K562 (cell line): ENCODE measurements around the gene SPATA3. TPM values are rescaled to one million over a fixed set of nuclear protein-coding genes. Genes with fewer than 3 reads are reported as not detected.

Experiments used
- ATAC-seq: fragments of 200-7000 bp; cut with Tn5 transposase; 3 replicates; pipeline ENCODE4 v1.9.1; 2020; ENCODE audit warnings: moderate library complexity
- BruUV-seq: library from RNA; stranded (reverse); fragments of 400-500 nt; replicated peaks from 2 replicates; lab custom pipeline; 2021; lab: Mats Ljungman, UMichigan
- CTCF ChIA-PET: fragments of 300-600 bp; formaldehyde crosslinking; extraction: SDS; loops from one replicate; lab custom pipeline; 2021; ENCODE audit warnings: low intra/inter-chr PET ratio; lab: Yijun Ruan, JAX
- POLR2A ChIA-PET: fragments of 300-600, 350-650 bp; sonication (Branson Sonifier 250); formaldehyde crosslinking; extraction: SDS; loops from one replicate; lab custom pipeline; 2021; ENCODE audit warnings: antibody characterized with exemption, inconsistent platforms; lab: Yijun Ruan, JAX
- DNase-seq, 4 experiments: peaks; one replicate each; pipeline versions ENCODE4 v3.0.0 to v3.0.0-alpha.2; 2011 to 2018; ENCODE audit warnings: low spot score in 3 of 4, mixed read lengths in 3 of 4; ENCODE audit errors: extremely low read depth in 1 of 4
- FAIRE-seq: peaks from 2 replicates; lab custom pipeline; 2011; peaks lifted over from hg19 to GRCh38; lab: Jason Lieb, UNC
- H2AFZ ChIP-seq: 2 replicates; pipeline ENCODE4 v1.6.0; 2011; ENCODE audit warnings: low read depth, low read length, control low read depth, inconsistent platforms
- H3K27ac ChIP-seq: fragments of 200-600 bp; 3 replicates; pipeline ENCODE4 v1.8.0; 2011; ENCODE audit warnings: low read depth, mild to moderate bottlenecking, control low read depth, inconsistent platforms, low read length, moderate library complexity, mixed read lengths; ENCODE audit errors: extremely low read depth
- H3K27me3 ChIP-seq, 2 experiments: fragments of 300-600 bp in 1 of 2; 2 replicates in 1 of 2; 3 replicates in 1 of 2; pipeline versions ENCODE4 v1.6.0 to v1.8.0; 2011; ENCODE audit warnings: inconsistent platforms in 2 of 2, low read length in 2 of 2, mild to moderate bottlenecking in 1 of 2, mixed read lengths in 1 of 2, moderate library complexity in 1 of 2; ENCODE audit not compliant: control insufficient read depth in 2 of 2, insufficient read depth in 2 of 2
- H3K36me3 ChIP-seq: fragments of 300-600 bp; 3 replicates; pipeline ENCODE4 v1.8.0; 2011; ENCODE audit warnings: mild to moderate bottlenecking, low read length, inconsistent platforms; ENCODE audit not compliant: control insufficient read depth, insufficient read depth
- H3K4me1 ChIP-seq, 2 experiments: fragments of 200-600 bp in 1 of 2; replicated peaks in 1 of 2; 2 replicates in 1 of 2; 3 replicates in 1 of 2; pipeline versions ENCODE4 v1.5.1 to v1.8.0; 2011; ENCODE audit warnings: inconsistent platforms in 2 of 2, low read length in 2 of 2, mild to moderate bottlenecking in 1 of 2, mixed read lengths in 1 of 2, moderate library complexity in 1 of 2; ENCODE audit not compliant: control insufficient read depth in 2 of 2, insufficient read depth in 2 of 2
- H3K4me2 ChIP-seq: 2 replicates; pipeline ENCODE4 v1.6.1; 2011; ENCODE audit warnings: low read length, control low read depth, inconsistent platforms, mixed read lengths; ENCODE audit not compliant: insufficient read depth
- H3K4me3 ChIP-seq: fragments of 200-600 bp; sonication (generic), shearing (Covaris generic); 2 replicates; pipeline ENCODE4 v1.5.1; 2016; ENCODE audit warnings: control low read depth, inconsistent platforms
- H3K79me2 ChIP-seq: fragments of 200-600 bp; 3 replicates; pipeline ENCODE4 v1.8.0; 2011; ENCODE audit warnings: low read length, inconsistent platforms; ENCODE audit not compliant: control insufficient read depth, insufficient read depth
- H3K9ac ChIP-seq, 2 experiments: 2 replicates each; pipeline versions ENCODE4 v1.6.0 to v1.6.1; 2011; ENCODE audit warnings: low read depth in 2 of 2, low read length in 2 of 2, control low read depth in 1 of 2, inconsistent platforms in 1 of 2, mild to moderate bottlenecking in 1 of 2, mixed read lengths in 1 of 2; ENCODE audit not compliant: insufficient read depth in 1 of 2
- H3K9me1 ChIP-seq: one replicate; pipeline ENCODE4 v1.6.0; 2011; ENCODE audit warnings: inconsistent platforms, mild to moderate bottlenecking, low read length, moderate library complexity; ENCODE audit not compliant: control insufficient read depth, insufficient read depth
- H3K9me3 ChIP-seq: replicated peaks from 2 replicates; pipeline ENCODE4 v1.5.1; 2011; ENCODE audit warnings: low read depth, low read length, inconsistent platforms; ENCODE audit not compliant: control insufficient read depth, insufficient read depth
- H4K20me1 ChIP-seq: replicated peaks from 2 replicates; pipeline ENCODE4 v1.6.1; 2011; ENCODE audit warnings: low read length, inconsistent platforms, mixed read lengths; ENCODE audit not compliant: control insufficient read depth, insufficient read depth
- CSDE1 ChIP-seq, 2 experiments: fragments of 450-650 bp; IDR thresholded peaks; 2 replicates each; pipeline ENCODE4 v1.6.1; 2016; ENCODE audit warnings: mild to moderate bottlenecking in 1 of 2
- FOXJ2 ChIP-seq: fragments of 200-800 bp; sonication (Bioruptor generic); IDR thresholded peaks from 2 replicates; pipeline ENCODE4 v1.6.1; 2016; ENCODE audit warnings: missing genetic modification characterization, missing compliant biosample characterization
- KLF10 ChIP-seq: fragments of 250-450 bp; sonication (Bioruptor Pico); IDR thresholded peaks from 2 replicates; pipeline ENCODE4 v1.6.1; 2021; ENCODE audit warnings: matching md5 sums
- MNT ChIP-seq, 2 experiments: fragments of 450-650 bp; conservative IDR thresholded peaks; 2 replicates each; pipeline ENCODE4 v1.6.1; 2017; ENCODE audit warnings: mild to moderate bottlenecking in 2 of 2, moderate library complexity in 2 of 2
- MTA1 ChIP-seq: fragments of 450-650 bp; IDR thresholded peaks from 2 replicates; pipeline ENCODE4 v1.6.1; 2017; ENCODE audit warnings: borderline replicate concordance
- MTF1 ChIP-seq: fragments of 250-450 bp; sonication (Bioruptor Pico); IDR thresholded peaks from 2 replicates; pipeline ENCODE4 v1.9.0; 2021; ENCODE audit warnings: moderate library complexity, mild to moderate bottlenecking, inconsistent platforms, borderline replicate concordance
- OTX1 ChIP-seq: fragments of 450-650 bp; formaldehyde crosslinking; IDR thresholded peaks from 2 replicates; pipeline ENCODE4 v1.4.0; 2022; ENCODE audit warnings: mild to moderate bottlenecking
- POLR2G ChIP-seq: fragments of 200-400 bp; formaldehyde crosslinking; IDR thresholded peaks from 2 replicates; pipeline ENCODE4 v1.6.1; 2017; ENCODE audit warnings: low read depth, mild to moderate bottlenecking, antibody characterized with exemption, low read length, moderate library complexity
- SFPQ ChIP-seq: fragments of 200-400 bp; formaldehyde crosslinking; IDR thresholded peaks from 2 replicates; pipeline ENCODE4 v1.6.1; 2017; ENCODE audit warnings: mild to moderate bottlenecking, low read depth, low read length, moderate library complexity
- TCF15 ChIP-seq: fragments of 250-450 bp; sonication (Bioruptor Pico); IDR thresholded peaks from 2 replicates; pipeline ENCODE4 v1.8.0; 2022; ENCODE audit warnings: moderate library complexity, mild to moderate bottlenecking, inconsistent platforms
- TFAP4 ChIP-seq: sonication (generic); formaldehyde crosslinking; IDR thresholded peaks from 2 replicates; pipeline ENCODE4 v1.8.0; 2022; ENCODE audit warnings: missing genetic modification reagents, mild to moderate bottlenecking, moderate library complexity, borderline replicate concordance
- THRAP3 ChIP-seq: fragments of 450-650 bp; IDR thresholded peaks from 2 replicates; pipeline ENCODE4 v1.6.1; 2016; ENCODE audit warnings: mild to moderate bottlenecking, inconsistent platforms, borderline replicate concordance
- ZFP1 ChIP-seq: fragments of 450-650 bp; formaldehyde crosslinking; IDR thresholded peaks from 2 replicates; pipeline ENCODE4 v1.4.0; 2020; ENCODE audit warnings: mild to moderate bottlenecking, mixed read lengths
- ZNF561 ChIP-seq: fragments of 450-650 bp; formaldehyde crosslinking; conservative IDR thresholded peaks from 2 replicates; pipeline ENCODE4 v1.4.0; 2020; ENCODE audit warnings: mild to moderate bottlenecking, moderate library complexity
- WGBS: fragments of 100-300 bp; shearing (Covaris generic); methylation state at CpG from one replicate; pipeline ENCODE4 v1.1.6; 2016; ENCODE audit warnings: low coverage, mixed read lengths; ENCODE audit not compliant: insufficient coverage; ENCODE audit errors: missing lambda C conversion rate; 5-methylcytosine and 5-hydroxymethylcytosine counted together
- in situ Hi-C: fragments of 300-500 bp; cut with MboI; formaldehyde crosslinking; loops from 4 replicates; pipeline ENCODE4 v1.15.0; 2018; ENCODE audit warnings: inconsistent platforms, mixed read lengths
- intact Hi-C: fragments of 100-400 bp; cut with micrococcal nuclease; formaldehyde crosslinking; loops from 2 replicates; pipeline ENCODE4 v1.14.2; 2022
- polyA plus RNA-seq, 8 experiments: library from polyadenylated mRNA; depleted of rRNA in 4 of 8; stranded (reverse) in 5 of 8; unstranded in 3 of 8; fragments of >200 nt; fragmentation: Nextera tagmentation in 2 of 8; fragmentation: Illumina TruSeq in 1 of 8; extraction: Ambion mirVana in 2 of 8; extraction: Trizol in 1 of 8; gene quantifications; 2 replicates each; pipeline versions ENCODE4 v1.2.1 to v1.2.3, GENCODE V29; 2011 to 2014; ENCODE audit warnings: inconsistent platforms in 1 of 8, missing spikeins in 1 of 8
- total RNA-seq, 7 experiments: library from RNA; depleted of rRNA in 6 of 7; stranded (reverse); fragments of >200 nt in 6 of 7; fragmentation: Illumina TruSeq in 2 of 7; extraction: Trizol in 2 of 7; gene quantifications; 2 replicates each; pipeline versions ENCODE4 v1.2.1 to v1.2.3, GENCODE V29; 2011 to 2021; ENCODE audit warnings: low replicate concordance in 1 of 7

SPATA3 gene
- total and polyA plus RNA-seq, 9 of the 15 experiments (the other 6 are each of a cell fraction or from before 2014, with no cell fraction given) = not detected

GRCh38 chr2:230987137-230988020, 8.5 kb upstream of the SPATA3 start:
- ChIA-PET POLR2A (interaction anchor here (0.6 to 0.7 kb wide), 3 partner anchors 116 to 165 kb away, joined by 3 to 4 read pairs (median 3); no protein-coding TSS in a partner anchor), CTCF (interaction anchor here (0.5 to 2.2 kb wide), 6 partner anchors 19 to 1139 kb away, joined by 3 to 19 read pairs (median 4); no protein-coding TSS in a partner anchor)
- FAIRE-seq (peak; percentile 15), DNase-seq (peak; percentile 71 to 84 (median 80)), ATAC-seq (peak; percentile 94)
- H3K9me3 ChIP-seq = no peaks in the 10 kb centered on the region
- peak overlapping the region; percentile 31 for H3K4me3 ChIP-seq
- H3K36me3 ChIP-seq = no peaks in the 10 kb centered on the region
- peak overlapping the region; percentile 95 for H2AFZ ChIP-seq
- peak overlapping the region; percentile 71 for H3K4me2 ChIP-seq
- in situ Hi-C loops = loop anchor here (5.0 to 10.0 kb wide), 2 partner anchors 80 to 163 kb away; no protein-coding TSS in a partner anchor
- BruUV-seq = no TSS peak
- H3K9me1 ChIP-seq = no peaks in the 10 kb centered on the region
- H4K20me1 ChIP-seq = no peaks in the 10 kb centered on the region
- peaks cover 2 to 19% of the 10 kb centered on the region in 2 experiments; a peak in 2 of 5 replicates for H3K4me1 ChIP-seq
- intact Hi-C loops = loop anchor here (1.0 to 5.0 kb wide), 5 partner anchors 45 to 163 kb away; no protein-coding TSS in a partner anchor
- under 1% methylated on average over 10 of the region's 34 CpGs for WGBS
- H3K27me3 ChIP-seq = peaks cover 10 to 36% of the 10 kb centered on the region in 2 experiments; a peak in 4 of 5 replicates
- no peak overlapping the region for H3K27ac ChIP-seq
- no peaks in the 10 kb centered on the region for H3K79me2 ChIP-seq
- peak overlapping the region; percentile 34 to 75; a peak in 2 of 4 replicates for H3K9ac ChIP-seq
- no peak for TF ChIP-seq ZNF561 (CRISPR knock-in tag)
- TF ChIP-seq MTA1 = no peak
- TF ChIP-seq TCF15 (CRISPR knock-in tag) = no peak
- TF ChIP-seq CSDE1 (IDR thresholded peaks at IDR 0.05) = no peak
- TF ChIP-seq KLF10 (CRISPR knock-in tag) = no peak
- no peak for TF ChIP-seq MTF1
- TF ChIP-seq MNT (conservative IDR thresholded peaks at IDR 0.05) = peak; percentile 74 to 86
- TF ChIP-seq SFPQ = no peak
- TF ChIP-seq OTX1 (CRISPR knock-in tag) = no peak
- TF ChIP-seq TFAP4 = peak; percentile 31; the same call in 1 of the 2 replicates
- TF ChIP-seq ZFP1 (CRISPR knock-in tag) = no peak
- no peak for TF ChIP-seq THRAP3
- TF ChIP-seq FOXJ2 (tag) = no peak
- TF ChIP-seq POLR2G = no peak
